Tibial artery (tissue), 4 donors: ENCODE measurements around the gene ZNF467.

Experiments
- DNase-seq, 2 donors: peaks; one replicate each; pipeline ENCODE4 v3.0.0-alpha.2; 2019
- H3K27ac ChIP-seq, 2 donors: fragments of 200-600 bp; sonication (generic) in 1 of 2; 1 replicate in 1 of 2; 2 replicates in 1 of 2; pipeline ENCODE4 v1.5.1; 2018 to 2019; ENCODE audit warnings: mild to moderate bottlenecking in 1 of 2
- H3K27me3 ChIP-seq, 2 donors: fragments of 200-600 bp; sonication (generic) in 1 of 2; one replicate each; pipeline versions ENCODE4 v1.5.1 to v1.6.0; 2016 to 2019
- H3K36me3 ChIP-seq, 3 donors: fragments of 200-600 bp; sonication (generic) in 2 of 3; one replicate each; pipeline ENCODE4 v1.5.1; 2016 to 2019; ENCODE audit warnings: mild to moderate bottlenecking in 2 of 3
- H3K4me1 ChIP-seq, 4 donors: fragments of 200-600 bp; sonication (generic) in 2 of 4; 1 replicate in 3 of 4; 2 replicates in 1 of 4; pipeline ENCODE4 v1.5.1; 2016 to 2019
- H3K4me3 ChIP-seq, 2 donors: fragments of 200-600 bp; sonication (generic) in 1 of 2; 1 replicate in 1 of 2; 2 replicates in 1 of 2; pipeline ENCODE4 v1.5.1; 2018 to 2019; ENCODE audit warnings: mild to moderate bottlenecking in 2 of 2
- H3K9me3 ChIP-seq, 3 donors: fragments of 200-600 bp; sonication (generic) in 1 of 3; one replicate each; pipeline ENCODE4 v1.5.1; 2016 to 2019
- CTCF ChIP-seq, 2 experiments: fragments of 200-600 bp in 1 of 2; fragments of 450-650 bp in 1 of 2; IDR thresholded peaks; one replicate each; pipeline ENCODE4 v1.5.1; 2017 to 2019; ENCODE audit warnings: antibody characterized with exemption in 2 of 2, mild to moderate bottlenecking in 1 of 2, moderate library complexity in 1 of 2
- intact Hi-C: fragments of 100-400 bp; cut with DNase I; formaldehyde crosslinking; loops from one replicate; pipeline ENCODE4 v1.15.0; 2023; ENCODE audit warnings: low total_unique reads

ZNF467 gene

GRCh38 chr7:149772241-149772955, 990 bp downstream of the ZNF467 start:
- Histone ChIP-seq H3K27me3 (peaks cover 0 to 4% of the 10 kb centered on the region in 2 donors), H3K4me3 (peak overlapping the region; percentile 56 to 73), H3K36me3 (peaks cover 0 to 8% (median 0%) of the 10 kb centered on the region in 3 donors), H3K4me1 (peaks cover 0 to 30% (median 22%) of the 10 kb centered on the region in 4 donors), H3K9me3 (no peaks in the 10 kb centered on the region), H3K27ac (peak overlapping the region; percentile 33 to 61)
- intact Hi-C loops = loop anchor here (5.0 to 10.0 kb wide), 2 partner anchors 55 to 632 kb away; a partner anchor contains a TSS
- DNase-seq = no peak
- no peak for TF ChIP-seq CTCF (IDR thresholded peaks at IDR 0.05)

GRCh38 chr7:149771720-149772240, 1.6 kb downstream of the ZNF467 start:
- peak overlapping the region; percentile 33 to 47 for H3K27ac ChIP-seq
- intact Hi-C loops = loop anchor here (2.0 to 10.0 kb wide), 3 partner anchors 54 to 633 kb away; partner anchors contain the start of gene ZNF862

GRCh38 chr7:149770728-149771636, 2.4 kb downstream of the ZNF467 start:
- no peak for DNase-seq
- Histone ChIP-seq H3K36me3 (peaks cover 0 to 8% (median 2%) of the 10 kb centered on the region in 3 donors), H3K9me3 (no peaks in the 10 kb centered on the region), H3K4me1 (peaks cover 0 to 30% (median 22%) of the 10 kb centered on the region in 4 donors), H3K27ac (peak overlapping the region; percentile 33 to 47), H3K4me3 (peak overlapping the region; percentile 56 to 73), H3K27me3 (peaks cover 0 to 14% of the 10 kb centered on the region in 2 donors)
- intact Hi-C loops = loop anchor here (2.0 to 10.0 kb wide), 3 partner anchors 54 to 634 kb away; partner anchors contain the start of gene ZNF862
- TF ChIP-seq CTCF (IDR thresholded peaks at IDR 0.05) = no peak

More at GRCh38 chr7:149771720-149772240, 1.6 kb downstream of the ZNF467 start:
- Histone ChIP-seq H3K9me3 (no peaks in the 10 kb centered on the region), H3K4me1 (peaks cover 0 to 30% (median 22%) of the 10 kb centered on the region in 4 donors), H3K27me3 (peaks cover 0 to 8% of the 10 kb centered on the region in 2 donors), H3K36me3 (peaks cover 0 to 8% (median 0%) of the 10 kb centered on the region in 3 donors), H3K4me3 (peak overlapping the region; percentile 56 to 73)
- no peak for TF ChIP-seq CTCF (IDR thresholded peaks at IDR 0.05)
- DNase-seq = peak; percentile 87 to 96

- DNase-seq = no peak
- intact Hi-C loops = loop anchor here (2.0 to 10.0 kb wide), 3 partner anchors 53 to 635 kb away; partner anchors contain the start of gene ZNF862
- H3K36me3 ChIP-seq = peaks cover 0 to 16% (median 11%) of the 10 kb centered on the region in 3 donors
- no peaks in the 10 kb centered on the region for H3K9me3 ChIP-seq
- no peak for TF ChIP-seq CTCF (IDR thresholded peaks at IDR 0.05)
- peaks cover 0 to 30% (median 22%) of the 10 kb centered on the region in 4 donors for H3K4me1 ChIP-seq
- H3K27ac ChIP-seq = no peak overlapping the region
- H3K4me3 ChIP-seq = no peak overlapping the region
- peaks cover 0 to 25% of the 10 kb centered on the region in 2 donors for H3K27me3 ChIP-seq
Observed at GRCh38 chr7:149769915-149770314, 3.5 kb downstream of the ZNF467 start.

- no peak overlapping the region for H3K27ac ChIP-seq
- peaks cover 0 to 32% of the 10 kb centered on the region in 2 donors for H3K27me3 ChIP-seq
- H3K4me1 ChIP-seq = peaks cover 0 to 28% (median 21%) of the 10 kb centered on the region in 4 donors
- TF ChIP-seq CTCF (IDR thresholded peaks at IDR 0.05) = no peak
- DNase-seq = no peak
- intact Hi-C loops = no loop called here
- H3K9me3 ChIP-seq = no peaks in the 10 kb centered on the region
- peaks cover 0 to 18% (median 16%) of the 10 kb centered on the region in 3 donors for H3K36me3 ChIP-seq
- H3K4me3 ChIP-seq = no peak overlapping the region
Observed at GRCh38 chr7:149768931-149769330, 4.5 kb downstream of the ZNF467 start.
